Putamen (tissue), 1 donor: Measurements from ENCODE around the gene RPS5.
"Not testable (repeated sequence)": the region's sequence is repeated elsewhere in the genome, so short reads cannot be mapped to it uniquely, and the experiment has no call there.

Experiments
- DNase-seq: peaks from one replicate; pipeline ENCODE4 v3.0.0-alpha.2; 2016; ENCODE audit warnings: low spot score

RPS5 gene

GRCh38 chr19:58385891-58386575, 1.0 kb upstream of the RPS5 start:
- no peak for DNase-seq

- no peak for DNase-seq
These were observed 487 bp downstream of the RPS5 start for GRCh38 chr19:58387338-58388174.

- DNase-seq = no peak
These were observed 1.1 kb downstream of the RPS5 start for GRCh38 chr19:58388175-58388526.

GRCh38 chr19:58392945-58393724, 6.1 kb downstream of the RPS5 start:
- no peak for DNase-seq

- DNase-seq = no peak
These were observed 6.6 kb downstream of the RPS5 start for GRCh38 chr19:58393725-58394033.

GRCh38 chr19:58394821-58395219, 7.8 kb downstream of the RPS5 start:
- DNase-seq = no peak

- DNase-seq = no peak
These were observed 8.3 kb downstream of the RPS5 start, which contains the start of gene RNF225 for GRCh38 chr19:58395220-58395978. TSS of gene RNF225 (plus strand) at chr19:58395656. CDS start at chr19:58396090, 434 bp downstream.

- DNase-seq = no peak
These were observed 9.0 kb downstream of the RPS5 start for GRCh38 chr19:58395979-58396627.

GRCh38 chr19:58396691-58397532, 9.8 kb downstream of the RPS5 start:
- no peak for DNase-seq

GRCh38 chr19:58397533-58398037, 10.5 kb downstream of the RPS5 start:
- DNase-seq = no peak

- no peak for DNase-seq
These were observed 11.0 kb downstream of the RPS5 start for GRCh38 chr19:58398087-58398486.

- DNase-seq = no peak
These were observed 11.5 kb downstream of the RPS5 start for GRCh38 chr19:58398545-58398944.

GRCh38 chr19:58399903-58400302, 12.8 kb downstream of the RPS5 start:
- no peak for DNase-seq

GRCh38 chr19:58400316-58400915, 13.3 kb downstream of the RPS5 start:
- DNase-seq = peak; percentile 55

GRCh38 chr19:58400916-58401839, 14.1 kb downstream of the RPS5 start:
- peak; percentile 99 for DNase-seq

GRCh38 chr19:58401840-58402421, 14.9 kb downstream of the RPS5 start:
- DNase-seq = no peak

- not testable (repeated sequence) for DNase-seq
These were observed 16.9 kb downstream of the RPS5 start for GRCh38 chr19:58403920-58404478.
